HTERT RPE-1 (cell line): ENCODE measurements around the gene MDC1.
"Not testable (repeated sequence)": the region's sequence is repeated elsewhere in the genome, so short reads cannot be mapped to it uniquely, and the experiment has no call there.

Experiments
- in situ Hi-C: fragments of 300-500 bp; cut with MboI; formaldehyde crosslinking; loops from 4 replicates; pipeline ENCODE4 v1.14.3; 2020; ENCODE audit warnings: low sequenced_read_pairs

Gene MDC1

GRCh38 chr6:30724906-30725667 is 8.0 kb upstream of the MDC1 start:
- in situ Hi-C loops, result no loop called here

- in situ Hi-C loops, result not testable (repeated sequence)
Measured at GRCh38 chr6:30723843-30724741, 7.0 kb upstream of the MDC1 start.

- in situ Hi-C loops, result not testable (repeated sequence)
Measured at GRCh38 chr6:30723159-30723842, 6.2 kb upstream of the MDC1 start.

- in situ Hi-C loops, result no loop called here
Measured at GRCh38 chr6:30722280-30723112, 5.4 kb upstream of the MDC1 start.

GRCh38 chr6:30722025-30722279 is 4.9 kb upstream of the MDC1 start:
- in situ Hi-C loops, result not testable (repeated sequence)

- in situ Hi-C loops, result no loop called here
Measured at GRCh38 chr6:30721198-30722024, 4.3 kb upstream of the MDC1 start.

- in situ Hi-C loops, result no loop called here
Measured at GRCh38 chr6:30720738-30721197, 3.7 kb upstream of the MDC1 start.

- in situ Hi-C loops, result no loop called here
Measured at GRCh38 chr6:30719791-30720737, 3.0 kb upstream of the MDC1 start, which contains the start of gene TUBB. Gene TUBB, plus strand, starts transcription at chr6:30720352. Its CDS starts 155 bp downstream, at chr6:30720507.

- in situ Hi-C loops, result no loop called here
Measured at GRCh38 chr6:30719356-30719755, 2.3 kb upstream of the MDC1 start.

- in situ Hi-C loops, result not testable (repeated sequence)
Measured at GRCh38 chr6:30717845-30718720, 1.0 kb upstream of the MDC1 start.

GRCh38 chr6:30716879-30717128 is 277 bp downstream of the MDC1 start:
- in situ Hi-C loops, result no loop called here

GRCh38 chr6:30714263-30714662 is 2.8 kb downstream of the MDC1 start:
- in situ Hi-C loops, result no loop called here

GRCh38 chr6:30712441-30712945 is 4.6 kb downstream of the MDC1 start:
- in situ Hi-C loops, result no loop called here

GRCh38 chr6:30711758-30712380 is 5.2 kb downstream of the MDC1 start:
- in situ Hi-C loops, result no loop called here

GRCh38 chr6:30709101-30709868 is 7.8 kb downstream of the MDC1 start:
- in situ Hi-C loops, result no loop called here

GRCh38 chr6:30707281-30707850 is 9.7 kb downstream of the MDC1 start:
- in situ Hi-C loops, result no loop called here
